CD8-positive, alpha-beta memory T cell (primary cell): Measurements from ENCODE around the gene IL7R. TPM values are rescaled to one million over a fixed set of nuclear protein-coding genes. Genes with fewer than 3 reads are reported as not detected.
"Not testable (repeated sequence)": the region's sequence is repeated elsewhere in the genome, so short reads cannot be mapped to it uniquely, and the experiment has no call there.

Experiments
- CTCF ChIA-PET: fragments of 350-600 bp; sonication (Branson Sonifier 250); formaldehyde crosslinking; loops from one replicate; lab custom pipeline; 2021; ENCODE audit warnings: antibody characterized with exemption; lab: Charles Lee
- POLR2A ChIA-PET: fragments of 350-600 bp; sonication (Branson Sonifier 250); formaldehyde crosslinking; loops from one replicate; lab custom pipeline; 2021; ENCODE audit warnings: antibody characterized with exemption; lab: Charles Lee
- DNase-seq, 5 donors: peaks; one replicate each; pipeline versions ENCODE4 v3.0.0 to v3.0.0-alpha.2; 2020 to 2022; ENCODE audit warnings: mixed read lengths in 1 of 5
- H3K27ac ChIP-seq: one replicate; pipeline ENCODE4 v1.7.0; 2013; ENCODE audit warnings: low read depth, mild to moderate bottlenecking, low read length, moderate library complexity
- H3K27me3 ChIP-seq: 2 replicates; pipeline ENCODE4 v1.7.0; 2013; ENCODE audit warnings: low read length, mild to moderate bottlenecking; ENCODE audit not compliant: insufficient read depth, poor library complexity, severe bottlenecking
- H3K36me3 ChIP-seq: 2 replicates; pipeline ENCODE4 v1.7.0; 2013; ENCODE audit warnings: mild to moderate bottlenecking, low read length, moderate library complexity; ENCODE audit not compliant: insufficient read depth
- H3K4me1 ChIP-seq: 2 replicates; pipeline ENCODE4 v1.7.0; 2013; ENCODE audit warnings: mild to moderate bottlenecking, low read length, moderate library complexity; ENCODE audit not compliant: insufficient read depth
- H3K4me3 ChIP-seq: 2 replicates; pipeline ENCODE4 v1.7.0; 2013; ENCODE audit warnings: mild to moderate bottlenecking, low read length
- H3K9me3 ChIP-seq: 2 replicates; pipeline ENCODE4 v1.7.0; 2013; ENCODE audit warnings: mild to moderate bottlenecking, low read length
- H3K27ac Mint-ChIP-seq, 8 donors: one replicate each; pipeline ENCODE4 v1.8.0; 2020 to 2021; ENCODE audit warnings: mixed read lengths in 8 of 8, mild to moderate bottlenecking in 6 of 8, inconsistent platforms in 3 of 8, moderate library complexity in 3 of 8
- H3K27me3 Mint-ChIP-seq, 2 donors: one replicate each; pipeline ENCODE4 v1.8.0; 2020 to 2021; ENCODE audit warnings: mixed read lengths in 2 of 2, mild to moderate bottlenecking in 1 of 2, moderate library complexity in 1 of 2
- H3K36me3 Mint-ChIP-seq, 3 donors: one replicate each; pipeline ENCODE4 v1.8.0; 2020 to 2021; ENCODE audit warnings: mixed read lengths in 3 of 3, inconsistent platforms in 1 of 3, mild to moderate bottlenecking in 1 of 3
- H3K4me1 Mint-ChIP-seq, 3 donors: one replicate each; pipeline ENCODE4 v1.8.0; 2020 to 2021; ENCODE audit warnings: mixed read lengths in 3 of 3, inconsistent platforms in 1 of 3, mild to moderate bottlenecking in 1 of 3
- H3K4me3 Mint-ChIP-seq, 7 donors: one replicate each; pipeline ENCODE4 v1.8.0; 2020 to 2021; ENCODE audit warnings: mixed read lengths in 7 of 7, mild to moderate bottlenecking in 6 of 7, moderate library complexity in 4 of 7, inconsistent platforms in 2 of 7
- H3K9me3 Mint-ChIP-seq, 5 donors: one replicate each; pipeline ENCODE4 v1.8.0; 2020 to 2022; ENCODE audit warnings: mixed read lengths in 5 of 5, mild to moderate bottlenecking in 3 of 5, moderate library complexity in 2 of 5, inconsistent platforms in 1 of 5
- polyA plus RNA-seq: library from polyadenylated mRNA; unstranded; fragments of 300-500 nt; fragmentation: Illumina TruSeq; gene quantifications from one replicate; pipeline ENCODE4 v1.2.3, GENCODE V29; 2021
- total RNA-seq, 2 experiments: library from RNA; stranded (reverse); gene quantifications; one replicate each; pipeline ENCODE4 v1.2.3, GENCODE V29; 2021

IL7R gene
- total and polyA plus RNA-seq, 3 experiments from 2014 or later, result 272 to 761 (median 289) TPM

DNA sequence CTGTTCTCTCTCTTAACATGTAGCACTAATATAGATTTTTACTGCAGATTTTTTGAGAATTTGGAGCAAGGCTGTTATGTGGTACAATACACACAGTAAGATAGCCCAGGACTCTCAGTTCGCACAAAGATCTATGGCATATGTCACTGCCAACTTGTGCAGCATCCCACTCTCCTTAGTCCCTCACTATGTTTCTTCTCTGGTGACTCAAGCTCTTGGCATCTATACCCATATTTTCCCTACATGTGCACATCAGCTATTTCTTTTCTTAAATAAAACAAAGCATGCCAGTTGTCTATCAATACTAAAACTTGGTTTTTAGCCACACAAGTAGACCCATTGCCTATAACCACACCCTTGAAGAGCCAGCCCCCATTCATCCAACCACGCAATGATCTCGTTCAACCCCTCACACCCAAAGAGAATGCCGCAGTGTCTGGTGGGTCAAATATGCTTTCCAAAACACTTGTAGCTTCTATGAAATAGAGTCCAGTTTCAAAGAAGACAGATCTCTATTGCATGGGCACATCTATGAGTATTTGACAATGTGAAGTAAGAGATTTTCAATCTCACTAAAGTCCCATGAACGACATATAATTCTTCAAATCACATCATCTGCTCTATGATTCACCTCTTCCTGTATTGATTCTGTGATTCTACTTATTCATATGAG is 18.2 kb upstream of the IL7R start:
- H3K4me3 ChIP-seq, result no peak overlapping the region
- Mint-ChIP-seq H3K4me3 (peak overlapping the region in 6 of 7 donors; percentile 30 to 68 (median 45)), H3K27me3 (peaks cover 0 to 3% of the 10 kb centered on the region in 2 donors), H3K27ac (peak overlapping the region in 7 of 8 donors; percentile 47 to 95 (median 84)), H3K9me3 (peaks cover 0 to 5% (median 4%) of the 10 kb centered on the region in 5 donors), H3K36me3 (peaks cover 0 to 23% (median 4%) of the 10 kb centered on the region in 3 donors), H3K4me1 (peaks cover 66 to 82% (median 69%) of the 10 kb centered on the region in 3 donors)
- no peak overlapping the region for H3K27ac ChIP-seq
- POLR2A ChIA-PET, result interaction anchor here (1.2 kb wide), 1 partner anchor 44 kb away, joined by 4 read pairs; no protein-coding TSS in a partner anchor
- no peaks in the 10 kb centered on the region for H3K9me3 ChIP-seq
- H3K36me3 ChIP-seq, result no peaks in the 10 kb centered on the region
- H3K4me1 ChIP-seq, result peaks cover 58% of the 10 kb centered on the region
- CTCF ChIA-PET, result interaction anchor here (1.0 kb wide), 1 partner anchor 15 kb away, joined by 3 read pairs; no protein-coding TSS in a partner anchor
- no peak for DNase-seq
- H3K27me3 ChIP-seq, result no peaks in the 10 kb centered on the region

DNA sequence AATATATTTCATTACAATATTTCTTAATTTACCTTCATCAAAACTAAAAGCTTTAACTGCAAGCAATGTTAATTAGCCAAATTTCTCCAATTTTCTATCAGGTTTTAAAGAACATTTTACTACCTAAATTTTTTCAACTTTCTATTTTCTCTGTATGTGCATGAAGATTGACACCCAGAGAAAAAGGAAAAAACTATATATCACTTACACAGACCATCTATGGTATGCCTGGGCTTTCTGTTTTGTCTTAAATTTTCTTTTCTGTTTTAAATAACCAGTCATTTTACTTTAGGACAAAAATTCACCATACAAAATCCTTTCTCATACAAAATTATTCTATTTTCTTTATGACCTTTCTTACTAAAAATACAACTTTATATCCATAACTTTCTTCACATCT is 13.8 kb upstream of the IL7R start:
- peaks cover 17 to 38% (median 32%) of the 10 kb centered on the region in 5 donors for H3K9me3 Mint-ChIP-seq
- peaks cover 0 to 1% of the 10 kb centered on the region in 2 donors for H3K27me3 Mint-ChIP-seq
- no peaks in the 10 kb centered on the region for H3K27me3 ChIP-seq
- H3K4me1 Mint-ChIP-seq, result peaks cover 32 to 52% (median 42%) of the 10 kb centered on the region in 3 donors
- H3K36me3 ChIP-seq, result no peaks in the 10 kb centered on the region
- H3K4me3 Mint-ChIP-seq, result no peak overlapping the region
- peaks cover 19% of the 10 kb centered on the region for H3K4me1 ChIP-seq
- H3K4me3 ChIP-seq, result no peak overlapping the region
- no peak overlapping the region for H3K27ac Mint-ChIP-seq
- peaks cover 17% of the 10 kb centered on the region for H3K9me3 ChIP-seq
- DNase-seq, result no peak
- peaks cover 5 to 51% (median 28%) of the 10 kb centered on the region in 3 donors for H3K36me3 Mint-ChIP-seq
- POLR2A ChIA-PET, result no interaction called here
- H3K27ac ChIP-seq, result no peak overlapping the region
- CTCF ChIA-PET, result no interaction called here

GRCh38 chr5:35845508-35845907 is 11.2 kb upstream of the IL7R start:
- H3K4me3 ChIP-seq, H3K27me3 Mint-ChIP-seq, H3K27me3 ChIP-seq, DNase-seq, CTCF ChIA-PET, H3K4me1 ChIP-seq, H3K36me3 ChIP-seq, H3K4me3 Mint-ChIP-seq, POLR2A ChIA-PET, H3K27ac ChIP-seq: not testable (repeated sequence)
- H3K9me3 ChIP-seq, result peaks cover 17% of the 10 kb centered on the region
- Mint-ChIP-seq H3K36me3 (peaks cover 5 to 41% (median 28%) of the 10 kb centered on the region in 3 donors), H3K4me1 (peaks cover 24 to 44% (median 27%) of the 10 kb centered on the region in 3 donors), H3K9me3 (peaks cover 17 to 38% (median 32%) of the 10 kb centered on the region in 5 donors), H3K27ac (peak overlapping the region in 1 of 8 donors; percentile 87)

DNA sequence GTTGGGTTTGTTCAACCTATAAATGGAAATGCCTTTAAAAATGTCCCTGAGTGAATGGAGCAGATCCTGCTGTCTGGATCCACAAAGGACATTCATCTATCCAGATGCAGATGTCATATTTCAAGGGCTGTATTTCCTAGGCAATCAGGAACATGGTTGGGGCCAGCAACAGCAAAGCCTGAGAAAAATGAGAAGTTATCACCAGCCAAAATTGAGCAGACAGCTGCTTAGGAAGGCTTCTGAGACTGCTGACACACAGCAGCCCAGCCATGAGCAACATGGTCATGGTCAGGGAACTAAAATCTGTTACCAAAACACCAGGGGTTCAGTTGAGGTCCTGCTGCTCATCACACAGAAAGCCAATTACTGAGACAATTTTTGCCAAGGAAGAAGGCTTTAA is 9.2 kb upstream of the IL7R start:
- H3K27me3 ChIP-seq, result no peaks in the 10 kb centered on the region
- peaks cover 17% of the 10 kb centered on the region for H3K9me3 ChIP-seq
- Mint-ChIP-seq H3K36me3 (peaks cover 5 to 41% (median 30%) of the 10 kb centered on the region in 3 donors), H3K27ac (peak overlapping the region in 2 of 8 donors; percentile 39 to 69), H3K4me1 (peaks cover 34 to 52% (median 42%) of the 10 kb centered on the region in 3 donors), H3K4me3 (no peak overlapping the region), H3K9me3 (peaks cover 17 to 38% (median 32%) of the 10 kb centered on the region in 5 donors), H3K27me3 (no peaks in the 10 kb centered on the region)
- ChIA-PET CTCF (no interaction called here), POLR2A (no interaction called here)
- no peak overlapping the region for H3K27ac ChIP-seq
- peaks cover 23% of the 10 kb centered on the region for H3K4me1 ChIP-seq
- no peak overlapping the region for H3K4me3 ChIP-seq
- no peaks in the 10 kb centered on the region for H3K36me3 ChIP-seq
- no peak for DNase-seq

- Mint-ChIP-seq H3K36me3 (peaks cover 5 to 39% (median 34%) of the 10 kb centered on the region in 3 donors), H3K4me1 (peaks cover 38 to 55% (median 46%) of the 10 kb centered on the region in 3 donors), H3K4me3 (peak overlapping the region in 1 of 7 donors; percentile 40), H3K9me3 (peaks cover 17 to 38% (median 32%) of the 10 kb centered on the region in 5 donors), H3K27ac (peak overlapping the region in 3 of 8 donors; percentile 39 to 69 (median 52)), H3K27me3 (no peaks in the 10 kb centered on the region)
- CTCF ChIA-PET, result no interaction called here
- no peak overlapping the region for H3K4me3 ChIP-seq
- H3K4me1 ChIP-seq, result peaks cover 28% of the 10 kb centered on the region
- peaks cover 17% of the 10 kb centered on the region for H3K9me3 ChIP-seq
- no peaks in the 10 kb centered on the region for H3K36me3 ChIP-seq
- DNase-seq, result no peak
- no peak overlapping the region for H3K27ac ChIP-seq
- POLR2A ChIA-PET, result no interaction called here
- no peaks in the 10 kb centered on the region for H3K27me3 ChIP-seq
Measured at GRCh38 chr5:35847961-35848360, 8.7 kb upstream of the IL7R start.

DNA sequence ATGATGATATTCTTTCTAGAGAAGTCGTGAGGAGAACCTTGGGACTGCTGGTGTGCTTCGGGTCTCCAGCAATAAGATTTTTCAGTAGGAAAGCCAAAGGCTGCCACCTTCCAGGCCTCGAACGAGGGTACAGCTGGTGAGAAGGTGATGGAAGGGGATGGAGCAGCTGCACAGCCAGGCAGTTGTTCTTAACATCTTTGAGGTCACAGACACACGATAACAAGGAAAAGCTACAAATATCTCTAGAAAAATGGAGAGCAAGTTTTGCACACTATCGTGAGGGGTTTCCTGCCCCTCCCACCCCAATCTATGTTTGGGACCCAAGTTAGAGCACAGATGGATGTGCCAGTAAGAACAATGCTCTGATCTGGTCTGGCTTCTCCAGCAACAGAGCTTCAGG is 6.8 kb upstream of the IL7R start:
- peaks cover 4 to 41% (median 27%) of the 10 kb centered on the region in 3 donors for H3K36me3 Mint-ChIP-seq
- ChIA-PET CTCF (interaction anchor here (1.0 to 12.0 kb wide), 3 partner anchors 8 to 29 kb away, joined by 3 to 165 read pairs (median 6); no protein-coding TSS in a partner anchor), POLR2A (interaction anchor here (1.4 to 4.2 kb wide), 2 partner anchors 17 to 28 kb away, joined by 4 to 28 read pairs; no protein-coding TSS in a partner anchor)

GRCh38 chr5:35850967-35851680 is 5.6 kb upstream of the IL7R start:
- Mint-ChIP-seq H3K36me3 (peaks cover 3 to 35% (median 17%) of the 10 kb centered on the region in 3 donors), H3K27ac (peak overlapping the region; percentile 94 to 100 (median 100)), H3K27me3 (peaks cover 0 to 1% of the 10 kb centered on the region in 2 donors), H3K4me3 (peak overlapping the region in 6 of 7 donors; percentile 16 to 97 (median 25)), H3K4me1 (peaks cover 65 to 87% (median 72%) of the 10 kb centered on the region in 3 donors), H3K9me3 (peaks cover 0 to 17% (median 15%) of the 10 kb centered on the region in 5 donors)
- ChIA-PET CTCF (interaction anchor here (1.2 to 12.0 kb wide), 4 partner anchors 18 to 74 kb away, joined by 5 to 165 read pairs (median 6); no protein-coding TSS in a partner anchor), POLR2A (interaction anchor here (0.8 to 4.2 kb wide), 5 partner anchors 17 to 67 kb away, joined by 3 to 28 read pairs (median 4); no protein-coding TSS in a partner anchor)
- Histone ChIP-seq H3K27ac (no peak overlapping the region), H3K36me3 (no peaks in the 10 kb centered on the region), H3K4me3 (no peak overlapping the region), H3K9me3 (peaks cover 6% of the 10 kb centered on the region), H3K27me3 (no peaks in the 10 kb centered on the region), H3K4me1 (peaks cover 54% of the 10 kb centered on the region)
- DNase-seq, result no peak

More for the DNA sequence above, 6.8 kb upstream of the IL7R start:
- H3K9me3 Mint-ChIP-seq, result peaks cover 3 to 26% (median 25%) of the 10 kb centered on the region in 5 donors
- H3K27me3 Mint-ChIP-seq, result peaks cover 0 to 1% of the 10 kb centered on the region in 2 donors
- H3K27ac Mint-ChIP-seq, result peak overlapping the region in 7 of 8 donors; percentile 60 to 100 (median 99)
- H3K4me3 Mint-ChIP-seq, result peak overlapping the region in 2 of 7 donors; percentile 15 to 32
- peaks cover 42% of the 10 kb centered on the region for H3K4me1 ChIP-seq
- no peaks in the 10 kb centered on the region for H3K27me3 ChIP-seq
- H3K27ac ChIP-seq, result no peak overlapping the region
- peaks cover 17% of the 10 kb centered on the region for H3K9me3 ChIP-seq
- no peak for DNase-seq
- no peaks in the 10 kb centered on the region for H3K36me3 ChIP-seq
- H3K4me3 ChIP-seq, result no peak overlapping the region
- H3K4me1 Mint-ChIP-seq, result peaks cover 52 to 74% (median 60%) of the 10 kb centered on the region in 3 donors
